NCI-H2196 treated with DMSO at 0.1 percent for 48 hours (cell line): ENCODE measurements around the gene SEC11A.

Experiments
- DNase-seq: peaks from one replicate; lab custom pipeline; 2025; ENCODE audit not compliant: unreplicated experiment; lab: John Stamatoyannopoulos, UW

Gene SEC11A

GRCh38 chr15:84685304-84685703, 30.6 kb downstream of the SEC11A start:
- DNase-seq = no peak

- DNase-seq = no peak
Observed at GRCh38 chr15:84684092-84684491, 31.8 kb downstream of the SEC11A start.

GRCh38 chr15:84681831-84682230, 34.1 kb downstream of the SEC11A start:
- no peak for DNase-seq

DNA sequence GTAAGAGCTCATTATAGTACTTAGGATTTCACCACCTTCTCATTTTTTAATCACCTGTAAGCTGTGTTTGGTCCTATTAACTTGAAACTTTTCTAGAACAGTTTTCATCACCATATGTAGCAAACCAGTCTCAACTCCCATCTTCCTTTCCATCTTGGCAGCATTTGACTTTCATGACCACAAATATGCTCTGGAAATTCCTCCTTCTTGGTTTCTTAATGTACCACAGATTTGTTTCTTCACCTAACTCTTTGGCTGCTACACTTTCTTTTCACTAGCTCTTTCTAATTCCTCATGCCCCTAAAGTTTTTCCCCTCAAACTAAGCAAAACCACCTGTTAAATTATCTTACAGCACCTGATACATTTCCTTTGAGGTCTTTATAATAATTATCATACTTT, 44.7 kb downstream of the SEC11A start:
- DNase-seq = no peak

DNA sequence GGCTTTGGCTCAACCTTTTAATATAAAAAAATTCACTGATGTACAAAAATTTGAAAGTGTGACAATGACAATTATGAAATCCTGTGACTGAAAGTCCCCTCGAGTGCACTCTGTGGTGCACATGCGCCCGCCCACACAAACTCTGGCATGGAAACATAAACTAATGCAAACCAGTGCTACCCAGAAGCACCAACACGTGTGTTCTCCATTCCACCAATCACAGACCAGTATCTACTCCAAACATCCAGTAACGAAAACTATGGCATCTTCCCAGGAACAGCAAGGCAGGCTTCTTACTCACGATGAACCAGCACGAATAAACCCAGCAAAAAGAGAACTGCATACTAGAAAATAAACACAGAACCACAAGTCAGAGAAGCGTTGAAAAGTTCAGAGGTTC, 46.2 kb downstream of the SEC11A start:
- DNase-seq = no peak

DNA sequence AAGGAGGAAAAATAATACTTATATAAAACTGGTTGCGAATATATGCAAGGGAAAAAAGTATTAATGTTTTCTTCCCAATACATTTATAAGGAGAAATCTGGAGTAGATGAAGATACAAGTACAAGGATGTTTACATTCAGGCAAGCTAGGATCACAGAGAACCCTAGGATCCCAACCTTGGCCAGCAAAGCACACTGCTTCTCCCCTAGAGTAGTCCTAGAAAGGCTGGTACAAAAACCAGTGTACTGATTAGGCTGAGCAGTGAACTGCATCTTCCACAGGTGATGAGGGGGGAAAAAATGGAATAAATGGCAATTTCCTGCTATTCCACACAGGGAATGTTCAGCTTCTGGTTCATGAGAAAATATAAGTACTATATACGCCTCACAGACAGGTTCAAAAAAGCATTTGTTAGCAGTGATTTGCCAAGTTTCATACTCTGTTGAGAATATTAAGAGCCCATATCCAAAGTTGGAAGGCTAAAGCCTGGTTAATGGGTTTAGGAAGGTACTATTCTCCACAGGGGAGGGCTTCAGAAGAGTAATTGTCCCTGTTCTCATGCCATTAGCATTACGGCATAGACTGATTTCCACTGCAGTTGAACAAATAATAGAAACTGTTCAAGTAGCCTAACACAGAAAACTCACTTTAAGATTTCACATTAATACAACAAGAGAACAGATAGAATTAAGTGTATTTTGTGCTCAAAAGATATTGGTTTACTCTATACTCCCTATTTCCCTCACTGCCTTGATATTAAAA, 47.5 kb downstream of the SEC11A start:
- DNase-seq = no peak

DNA sequence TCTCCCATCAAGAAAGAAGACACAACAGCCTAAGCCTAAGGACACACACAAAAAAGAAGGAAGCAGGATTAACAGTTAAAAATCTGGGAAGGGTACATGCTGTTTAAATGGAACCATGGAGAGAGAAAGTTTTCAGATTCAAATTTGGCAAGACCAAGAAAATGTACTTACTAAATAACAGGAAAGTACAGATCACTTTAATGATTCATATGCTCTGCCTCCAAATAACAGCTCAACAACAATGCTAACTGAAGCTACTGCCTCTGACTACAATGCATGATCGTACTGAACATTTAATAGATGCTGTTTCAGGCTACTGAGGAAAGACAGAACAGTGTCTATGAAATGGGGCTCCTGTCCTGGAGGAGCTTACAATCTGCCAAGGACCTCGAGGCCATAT, 49.6 kb downstream of the SEC11A start:
- DNase-seq = no peak

- no peak for DNase-seq
Observed at GRCh38 chr15:84661001-84661400, 54.9 kb downstream of the SEC11A start.

DNA sequence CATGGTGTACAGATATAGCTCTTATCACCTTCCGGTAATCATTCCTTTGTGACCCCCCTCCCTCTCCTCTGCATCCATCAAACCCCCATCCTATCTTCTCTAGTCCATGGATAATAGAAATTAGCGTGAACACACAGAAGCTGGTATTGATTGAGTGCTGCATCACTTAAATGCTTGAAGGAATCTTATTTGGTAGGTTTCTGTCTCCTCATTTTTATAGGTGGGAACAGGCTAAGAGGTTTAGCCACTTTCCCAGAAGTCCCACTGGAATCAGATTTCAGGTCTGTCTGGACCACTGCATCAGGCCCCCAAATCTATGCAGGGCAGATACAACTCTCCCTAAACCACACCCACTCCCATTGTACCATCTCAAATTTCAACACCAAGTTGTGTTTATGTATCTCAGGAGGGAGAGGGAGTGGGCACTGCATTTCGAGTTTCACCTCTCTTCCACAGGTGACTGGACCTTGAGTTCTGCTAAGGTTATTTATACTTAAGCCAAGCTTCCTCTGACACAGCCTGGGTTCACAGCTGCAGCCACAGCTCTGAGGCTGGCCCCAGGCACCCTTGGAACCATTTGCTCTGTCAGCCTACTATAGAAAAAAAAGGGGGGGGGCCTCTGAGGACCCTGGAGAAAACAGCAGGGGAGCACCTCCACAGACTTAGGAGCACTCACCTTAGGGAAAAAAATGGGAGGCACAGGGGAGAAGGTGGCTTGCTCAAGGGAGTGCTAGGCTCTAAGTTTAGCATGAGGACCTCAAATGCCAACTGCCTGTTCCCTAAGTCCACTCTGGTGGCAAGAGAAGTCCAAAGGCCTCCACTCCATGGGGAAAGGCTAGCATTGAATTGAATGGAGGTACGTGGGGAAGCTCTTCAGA, 55.8 kb downstream of the SEC11A start:
- no peak for DNase-seq

GRCh38 chr15:84658788-84659411, 57.0 kb downstream of the SEC11A start:
- DNase-seq = no peak

- peak; percentile 30 for DNase-seq
Observed at GRCh38 chr15:84658080-84658787, 57.7 kb downstream of the SEC11A start, which contains the start of gene NMB. Gene NMB (minus strand): TSS chr15:84658199. CDS start chr15:84658152, 47 bp downstream.

GRCh38 chr15:84657748-84658079, 58.2 kb downstream of the SEC11A start:
- no peak for DNase-seq

- no peak for DNase-seq
Observed at GRCh38 chr15:84656972-84657371, 59.0 kb downstream of the SEC11A start.

DNA sequence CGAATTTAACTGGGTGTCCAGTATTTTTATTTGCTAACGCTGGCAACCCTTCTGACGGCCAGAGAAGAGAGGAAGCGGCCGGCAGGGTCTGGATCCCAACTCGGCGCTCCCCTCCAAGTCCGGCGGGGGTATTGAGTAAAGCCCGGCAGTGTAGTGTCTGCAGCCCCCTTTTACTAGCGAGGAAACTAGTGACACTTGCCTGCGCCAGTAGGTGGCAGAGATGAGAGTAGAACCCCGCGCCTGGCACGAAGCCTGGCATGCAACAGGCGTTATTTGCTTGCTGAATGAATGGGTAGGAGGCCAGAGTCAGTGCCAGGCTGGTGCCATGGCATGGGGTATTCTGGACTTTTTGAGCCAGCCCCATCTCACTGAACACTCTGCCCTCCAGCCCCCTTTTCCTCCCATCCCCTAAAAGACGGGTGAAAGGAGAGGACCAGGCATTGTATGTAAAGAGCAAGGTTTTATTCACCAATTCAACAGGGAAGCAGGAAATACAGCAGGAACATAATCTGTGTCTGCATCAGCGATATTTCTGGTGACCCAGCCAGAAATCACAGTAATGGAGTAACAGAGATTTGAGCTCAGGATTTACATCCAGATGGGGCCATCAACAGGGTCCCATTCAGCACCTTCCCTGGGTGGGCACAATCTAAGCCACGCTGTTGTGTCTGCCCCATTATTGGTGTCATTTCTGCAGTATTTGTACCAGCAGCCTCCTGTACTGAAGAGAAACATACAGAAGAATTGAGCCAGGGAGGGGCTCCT, 61.1 kb downstream of the SEC11A start:
- peak; percentile 52 for DNase-seq

GRCh38 chr15:84653910-84654688, 61.8 kb downstream of the SEC11A start, which contains the start of gene WDR73:
Gene WDR73 (minus strand): TSS chr15:84654283. CDS start chr15:84654274, 9 bp downstream.
- peak; percentile 55 for DNase-seq

DNA sequence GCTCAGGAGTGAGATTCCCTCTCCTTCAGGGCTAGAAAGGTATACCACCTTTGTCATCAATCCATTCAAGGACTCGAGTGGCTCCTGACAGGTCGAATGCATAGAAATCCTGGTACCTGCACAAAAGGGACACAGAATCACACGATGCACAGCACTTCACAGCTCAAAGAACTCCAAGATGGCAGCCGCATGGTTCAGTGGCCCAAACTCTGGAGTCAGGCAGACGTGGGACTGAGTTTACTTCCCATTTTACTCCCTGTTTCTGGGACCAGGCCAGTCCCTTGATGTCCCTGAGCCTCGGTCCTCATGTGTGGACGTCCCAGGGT, 62.4 kb downstream of the SEC11A start:
- DNase-seq = no peak

DNA sequence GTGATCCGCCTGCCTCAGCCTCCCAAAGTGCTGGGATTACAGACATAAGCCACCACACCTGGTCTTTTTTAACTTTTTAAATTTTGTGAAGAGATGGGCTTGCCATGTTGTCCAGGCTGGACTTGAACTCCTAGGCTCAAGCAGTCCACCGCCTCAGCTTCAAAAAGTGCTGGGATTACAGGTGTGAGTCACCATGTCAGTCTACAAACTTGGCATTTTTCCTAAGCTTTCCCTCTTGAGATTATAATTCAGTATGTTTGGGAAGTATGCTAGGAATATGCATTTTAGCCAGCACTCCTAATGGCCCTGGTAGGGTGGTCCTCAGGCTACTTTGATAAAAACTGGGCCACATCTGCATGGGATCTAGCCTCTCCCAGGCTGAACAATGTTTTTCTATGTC, 66.2 kb downstream of the SEC11A start:
- no peak for DNase-seq

- DNase-seq = no peak
Observed at GRCh38 chr15:84648539-84648938, 67.4 kb downstream of the SEC11A start.

GRCh38 chr15:84647726-84648125, 68.2 kb downstream of the SEC11A start:
- DNase-seq = no peak

DNA sequence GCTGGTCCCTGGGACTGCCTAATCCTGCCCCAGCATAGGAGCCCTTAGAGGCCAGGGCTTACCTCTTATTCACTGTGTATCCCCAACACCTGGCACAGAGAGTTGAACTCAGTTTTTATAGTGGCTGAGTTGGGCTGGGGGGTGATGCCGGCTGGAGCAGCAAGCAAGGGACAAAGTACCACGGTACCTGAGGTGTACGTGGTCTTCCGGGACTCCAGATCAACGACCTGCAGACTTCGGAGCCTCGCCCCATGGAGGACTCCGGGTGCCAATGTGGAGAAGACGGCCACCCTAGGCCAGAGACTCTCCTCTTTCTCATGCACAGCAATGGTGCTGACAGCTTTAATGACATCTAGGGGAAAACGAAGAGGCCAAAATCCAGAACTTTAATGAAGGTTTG, 69.9 kb downstream of the SEC11A start:
- DNase-seq = no peak
